Progenitor cell of endocrine pancreas (in vitro differentiated cells): ENCODE measurements around the gene DCHS2. TPM values are rescaled to one million over a fixed set of nuclear protein-coding genes. Genes with fewer than 3 reads are reported as not detected.

ENCODE experiments used
- DNase-seq: peaks from one replicate; pipeline ENCODE4 v3.0.0; 2021; ENCODE audit warnings: low spot score; ENCODE audit not compliant: unreplicated experiment
- H3K27ac Mint-ChIP-seq: 2 replicates; pipeline ENCODE4 v1.8.0; 2021; ENCODE audit warnings: mild to moderate bottlenecking, moderate library complexity, mixed read lengths
- H3K27me3 Mint-ChIP-seq: 2 replicates; pipeline ENCODE4 v1.8.0; 2021; ENCODE audit warnings: mixed read lengths
- H3K36me3 Mint-ChIP-seq: 2 replicates; pipeline ENCODE4 v1.8.0; 2022; ENCODE audit warnings: mixed read lengths; ENCODE audit not compliant: insufficient read depth
- H3K4me1 Mint-ChIP-seq: 2 replicates; pipeline ENCODE4 v1.8.0; 2021; ENCODE audit warnings: low read depth, mixed read lengths
- H3K4me3 Mint-ChIP-seq: 2 replicates; pipeline ENCODE4 v1.8.0; 2021; ENCODE audit warnings: low read depth, mild to moderate bottlenecking, moderate library complexity, mixed read lengths
- H3K9me3 Mint-ChIP-seq: 2 replicates; pipeline ENCODE4 v1.8.0; 2021; ENCODE audit warnings: low read depth, mixed read lengths
- CTCF ChIP-seq: fragments of 200-600 bp; sonication (generic); IDR thresholded peaks from one replicate; pipeline ENCODE4 v1.5.0; 2021; ENCODE audit warnings: antibody characterized with exemption, mild to moderate bottlenecking; ENCODE audit not compliant: unreplicated experiment
- total RNA-seq: library from RNA; stranded (reverse); gene quantifications from 2 replicates; pipeline ENCODE4 v1.2.1, GENCODE V29; 2021

DCHS2 gene
- total RNA-seq, 1 donor from 2014 or later = 0.43 TPM

GRCh38 chr4:154313004-154313585 lies 178.5 kb downstream of the DCHS2 start:
- Mint-ChIP-seq H3K4me3 (no peak overlapping the region), H3K4me1 (no peaks in the 10 kb centered on the region), H3K9me3 (no peaks in the 10 kb centered on the region), H3K27ac (no peak overlapping the region), H3K36me3 (no peaks in the 10 kb centered on the region), H3K27me3 (no peaks in the 10 kb centered on the region)
- DNase-seq = no peak
- no peak for TF ChIP-seq CTCF

- no peaks in the 10 kb centered on the region for H3K9me3 Mint-ChIP-seq
- H3K4me3 Mint-ChIP-seq = no peak overlapping the region
- DNase-seq = no peak
- TF ChIP-seq CTCF = no peak
- H3K27me3 Mint-ChIP-seq = no peaks in the 10 kb centered on the region
- no peaks in the 10 kb centered on the region for H3K4me1 Mint-ChIP-seq
- no peaks in the 10 kb centered on the region for H3K36me3 Mint-ChIP-seq
- H3K27ac Mint-ChIP-seq = no peak overlapping the region
Observed at GRCh38 chr4:154312246-154312645, 179.4 kb downstream of the DCHS2 start.

- Mint-ChIP-seq H3K36me3 (no peaks in the 10 kb centered on the region), H3K4me1 (no peaks in the 10 kb centered on the region), H3K4me3 (no peak overlapping the region), H3K9me3 (no peaks in the 10 kb centered on the region), H3K27ac (no peak overlapping the region), H3K27me3 (no peaks in the 10 kb centered on the region)
- DNase-seq = no peak
- no peak for TF ChIP-seq CTCF
Observed at GRCh38 chr4:154310578-154310977, 181.0 kb downstream of the DCHS2 start.

GRCh38 chr4:154308207-154308606 lies 183.4 kb downstream of the DCHS2 start:
- TF ChIP-seq CTCF = no peak
- H3K27me3 Mint-ChIP-seq = no peaks in the 10 kb centered on the region
- H3K4me1 Mint-ChIP-seq = no peaks in the 10 kb centered on the region
- no peaks in the 10 kb centered on the region for H3K36me3 Mint-ChIP-seq
- no peak overlapping the region for H3K4me3 Mint-ChIP-seq
- no peak overlapping the region for H3K27ac Mint-ChIP-seq
- DNase-seq = no peak
- H3K9me3 Mint-ChIP-seq = no peaks in the 10 kb centered on the region

- no peak for TF ChIP-seq CTCF
- Mint-ChIP-seq H3K27me3 (no peaks in the 10 kb centered on the region), H3K4me1 (no peaks in the 10 kb centered on the region), H3K27ac (no peak overlapping the region), H3K9me3 (no peaks in the 10 kb centered on the region), H3K36me3 (no peaks in the 10 kb centered on the region), H3K4me3 (no peak overlapping the region)
- no peak for DNase-seq
Observed at GRCh38 chr4:154307451-154307850, 184.1 kb downstream of the DCHS2 start.
